Measurements from ENCODE around the gene AHCYL2. TPM values are rescaled to one million over a fixed set of nuclear protein-coding genes. Genes with fewer than 3 reads are reported as not detected.

Gene AHCYL2
- total RNA-seq, 4 donors from 2014 or later, result 93.7 to 635 (median 551) TPM

- Histone ChIP-seq H3K4me1 (no peaks in the 10 kb centered on the region), H3K4me3 (no peak overlapping the region), H3K9me3 (no peaks in the 10 kb centered on the region), H3K27ac (no peak overlapping the region), H3K36me3 (no peaks in the 10 kb centered on the region), H3K27me3 (no peaks in the 10 kb centered on the region)
- TF ChIP-seq POLR2A (IDR thresholded peaks at IDR 0.05), result no peak
- no peak for TF ChIP-seq EP300 (IDR thresholded peaks at IDR 0.05; ENCODE audit: low read depth)
- intact Hi-C loops (cut with DNase I; ENCODE audit: low total_unique reads) (no loop called here), in situ Hi-C loops (cut with MboI; ENCODE audit: low pct_ligation_motif_present in 1 of 4, low pct_unique_long_range_greater_than_20kb in 1 of 4, low sequenced_read_pairs in 3 of 4) (loop anchor here (25.0 kb wide), 2 partner anchors 103 to 253 kb away; no protein-coding TSS in a partner anchor)
- DNase-seq, result no peak
- 59 to 68% methylated on average over 2 of the region's 2 CpGs for WGBS, 2 donors (ENCODE audit: low coverage in 1 of 2)
Observed at GRCh38 chr7:129465080-129465479, 240.2 kb downstream of the AHCYL2 start.

DNA sequence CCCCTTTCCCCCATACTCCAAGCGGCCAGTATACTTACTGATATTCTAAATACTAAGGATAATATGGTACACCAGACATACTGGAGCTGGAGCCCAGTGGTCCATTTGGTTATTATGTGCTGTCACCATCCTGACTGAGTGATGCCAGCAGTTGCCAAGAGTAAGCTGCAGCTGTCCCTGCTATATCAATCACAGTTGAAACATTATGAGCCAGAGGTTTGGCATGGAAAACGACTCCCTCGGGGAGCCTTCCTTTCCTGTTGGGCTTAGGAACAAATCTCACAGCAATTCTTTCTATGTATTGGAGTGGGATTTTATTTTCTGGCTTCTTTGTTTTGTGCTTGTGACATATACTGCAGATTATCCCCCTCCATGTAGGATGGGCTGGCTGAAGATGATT lies 242.0 kb downstream of the AHCYL2 start:
- no peak for TF ChIP-seq POLR2A (IDR thresholded peaks at IDR 0.05)
- no peak for TF ChIP-seq CTCF (IDR thresholded peaks at IDR 0.05)
- TF ChIP-seq EP300 (IDR thresholded peaks at IDR 0.05; ENCODE audit: low read depth), result no peak
- TF ChIP-seq POLR2AphosphoS5 (IDR thresholded peaks at IDR 0.05), result no peak
- Histone ChIP-seq H3K9me3 (no peaks in the 10 kb centered on the region), H3K4me1 (peaks cover 0 to under 1% (median 0%) of the 10 kb centered on the region in 4 donors), H3K36me3 (no peaks in the 10 kb centered on the region), H3K4me3 (no peak overlapping the region), H3K27me3 (no peaks in the 10 kb centered on the region), H3K27ac (no peak overlapping the region)
- no peak for DNase-seq
- in situ Hi-C loops (cut with MboI; ENCODE audit: low pct_ligation_motif_present in 1 of 4, low pct_unique_long_range_greater_than_20kb in 1 of 4, low sequenced_read_pairs in 3 of 4) (loop anchor here (25.0 kb wide), 2 partner anchors 104 to 254 kb away; no protein-coding TSS in a partner anchor), intact Hi-C loops (cut with DNase I; ENCODE audit: low total_unique reads) (no loop called here)
- 89 to 100% methylated on average over 1 to 3 of the region's 3 CpGs for WGBS, 2 donors (ENCODE audit: low coverage in 1 of 2)

GRCh38 chr7:129468087-129468486 lies 243.3 kb downstream of the AHCYL2 start:
- Histone ChIP-seq H3K27ac (no peak overlapping the region), H3K36me3 (no peaks in the 10 kb centered on the region), H3K9me3 (no peaks in the 10 kb centered on the region), H3K4me3 (no peak overlapping the region), H3K27me3 (no peaks in the 10 kb centered on the region), H3K4me1 (peaks cover 0 to 5% (median 0%) of the 10 kb centered on the region in 4 donors)
- TF ChIP-seq CTCF (IDR thresholded peaks at IDR 0.05) (no peak), POLR2A (IDR thresholded peaks at IDR 0.05) (no peak), EP300 (IDR thresholded peaks at IDR 0.05; ENCODE audit: low read depth) (no peak), POLR2AphosphoS5 (IDR thresholded peaks at IDR 0.05) (no peak)
- DNase-seq, result no peak
- in situ Hi-C loops (cut with MboI; ENCODE audit: low pct_ligation_motif_present in 1 of 4, low pct_unique_long_range_greater_than_20kb in 1 of 4, low sequenced_read_pairs in 3 of 4), result loop anchor here (25.0 kb wide), 2 partner anchors 106 to 256 kb away; no protein-coding TSS in a partner anchor
- intact Hi-C loops (cut with DNase I; ENCODE audit: low total_unique reads), result no loop called here
- WGBS, 2 donors (ENCODE audit: low coverage in 1 of 2), result 44 to 95% methylated on average over 1 of the region's 1 CpG

DNA sequence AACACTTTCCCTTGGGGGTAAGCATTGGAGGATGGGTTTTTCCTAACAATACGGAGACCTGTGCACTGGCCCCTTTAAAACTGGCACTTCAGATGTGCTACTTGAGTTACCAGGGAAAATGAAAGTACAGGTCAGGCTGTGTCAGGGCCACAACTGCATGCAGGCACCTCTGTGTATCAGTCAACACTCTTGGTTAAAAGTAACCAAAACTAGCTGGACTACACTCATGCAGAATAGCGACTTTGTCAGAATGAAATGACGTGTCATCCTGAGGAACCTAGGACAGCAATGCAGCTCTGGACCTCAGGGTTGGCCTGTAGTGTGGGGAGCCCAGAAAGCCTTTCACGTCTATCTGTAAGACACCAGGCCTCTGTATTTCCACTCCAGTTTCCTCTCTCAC lies 243.7 kb downstream of the AHCYL2 start:
- no peaks in the 10 kb centered on the region for H3K36me3 ChIP-seq
- in situ Hi-C loops (cut with MboI; ENCODE audit: low pct_ligation_motif_present in 1 of 4, low pct_unique_long_range_greater_than_20kb in 1 of 4, low sequenced_read_pairs in 3 of 4) (loop anchor here (25.0 kb wide), 2 partner anchors 106 to 256 kb away; no protein-coding TSS in a partner anchor), intact Hi-C loops (cut with DNase I; ENCODE audit: low total_unique reads) (no loop called here)
- H3K9me3 ChIP-seq, result no peaks in the 10 kb centered on the region
- H3K27me3 ChIP-seq, result no peaks in the 10 kb centered on the region
- no peak for DNase-seq
- 83 to 84% methylated on average over 3 to 4 of the region's 4 CpGs for WGBS, 2 donors (ENCODE audit: low coverage in 1 of 2)
- no peak overlapping the region for H3K27ac ChIP-seq
- no peak overlapping the region for H3K4me3 ChIP-seq
- TF ChIP-seq EP300 (IDR thresholded peaks at IDR 0.05; ENCODE audit: low read depth) (no peak), POLR2AphosphoS5 (IDR thresholded peaks at IDR 0.05) (no peak), CTCF (IDR thresholded peaks at IDR 0.05) (no peak), POLR2A (IDR thresholded peaks at IDR 0.05) (no peak)
- peaks cover 0 to 5% (median 0%) of the 10 kb centered on the region in 4 donors for H3K4me1 ChIP-seq

DNA sequence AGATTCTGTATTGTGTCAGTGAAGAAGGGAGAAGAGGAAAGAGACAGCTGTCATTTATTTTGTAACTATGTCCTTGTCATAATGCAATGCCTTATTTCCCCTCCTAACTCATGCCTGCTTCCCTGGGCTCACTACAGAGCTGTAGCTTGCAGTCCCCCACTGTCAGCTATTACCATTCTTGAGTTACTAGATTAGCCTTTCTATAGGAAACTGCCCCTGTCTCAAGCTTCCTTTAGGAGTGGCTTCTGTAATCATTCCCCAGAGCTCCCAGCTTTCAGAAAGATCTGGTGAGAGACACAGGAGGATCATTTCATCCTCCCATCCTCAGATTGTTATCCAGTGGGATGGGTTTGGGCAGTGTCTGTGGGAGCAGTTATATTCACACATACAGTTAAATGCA lies 245.1 kb downstream of the AHCYL2 start:
- in situ Hi-C loops (cut with MboI; ENCODE audit: low pct_ligation_motif_present in 1 of 4, low pct_unique_long_range_greater_than_20kb in 1 of 4, low sequenced_read_pairs in 3 of 4) (loop anchor here (10.0 to 25.0 kb wide), 3 partner anchors 95 to 258 kb away; no protein-coding TSS in a partner anchor), intact Hi-C loops (cut with DNase I; ENCODE audit: low total_unique reads) (loop anchor here (5.0 kb wide), 1 partner anchor 103 kb away; no protein-coding TSS in a partner anchor)
- H3K4me3 ChIP-seq, result no peak overlapping the region
- TF ChIP-seq POLR2A (IDR thresholded peaks at IDR 0.05) (no peak), CTCF (IDR thresholded peaks at IDR 0.05) (no peak), POLR2AphosphoS5 (IDR thresholded peaks at IDR 0.05) (no peak), EP300 (IDR thresholded peaks at IDR 0.05; ENCODE audit: low read depth) (no peak)
- no peaks in the 10 kb centered on the region for H3K27me3 ChIP-seq
- H3K36me3 ChIP-seq, result no peaks in the 10 kb centered on the region
- DNase-seq, result no peak
- no peaks in the 10 kb centered on the region for H3K9me3 ChIP-seq
- H3K4me1 ChIP-seq, result peaks cover 0 to 5% (median 0%) of the 10 kb centered on the region in 4 donors
- H3K27ac ChIP-seq, result no peak overlapping the region
